Upper lobe of left lung (tissue), 4 donors: ENCODE data around the gene RERE.

Experiments
- POLR2A ChIP-seq, 4 donors: fragments of 450-650 bp; IDR thresholded peaks; one replicate each; pipeline ENCODE4 v1.5.1; 2016 to 2017; ENCODE audit warnings: antibody characterized with exemption in 4 of 4, mild to moderate bottlenecking in 2 of 4
- POLR2AphosphoS5 ChIP-seq, 2 donors: sonication (generic); formaldehyde crosslinking; IDR thresholded peaks; one replicate each; pipeline ENCODE4 v1.5.1; 2017; ENCODE audit warnings: antibody characterized with exemption in 2 of 2
- TF ChIP-seq, protein P1 (sequence below), 6 experiments: fragments of 450-650 bp in 4 of 6; fragments of 200-600 bp in 2 of 6; sonication (generic) in 2 of 6; IDR thresholded peaks; one replicate each; pipeline ENCODE4 v1.5.1; 2016 to 2019; ENCODE audit warnings: antibody characterized with exemption in 6 of 6

DNA sequence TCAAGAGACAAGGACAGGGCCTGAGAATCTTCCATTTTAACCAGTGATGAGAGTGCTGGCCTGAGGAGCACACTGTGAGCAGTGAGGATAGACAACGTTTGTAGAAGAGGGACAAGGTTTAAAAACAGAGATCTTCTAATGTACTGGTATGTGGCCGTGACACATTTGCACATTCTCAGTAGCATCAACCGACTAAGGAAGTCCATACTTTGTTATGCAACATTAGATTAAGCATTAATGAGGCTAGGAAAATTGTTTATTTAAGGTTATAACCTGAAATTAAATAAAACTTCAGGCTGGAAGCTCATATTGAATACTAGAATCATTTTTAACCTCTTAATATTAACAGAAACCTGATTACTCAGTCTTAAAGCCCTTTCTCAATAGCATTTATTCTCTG, 400.6 kb downstream of the RERE start:
- TF ChIP-seq POLR2A (IDR thresholded peaks at IDR 0.05) (no peak), POLR2AphosphoS5 (IDR thresholded peaks at IDR 0.05) (no peak)
- TF ChIP-seq, protein P1, sequence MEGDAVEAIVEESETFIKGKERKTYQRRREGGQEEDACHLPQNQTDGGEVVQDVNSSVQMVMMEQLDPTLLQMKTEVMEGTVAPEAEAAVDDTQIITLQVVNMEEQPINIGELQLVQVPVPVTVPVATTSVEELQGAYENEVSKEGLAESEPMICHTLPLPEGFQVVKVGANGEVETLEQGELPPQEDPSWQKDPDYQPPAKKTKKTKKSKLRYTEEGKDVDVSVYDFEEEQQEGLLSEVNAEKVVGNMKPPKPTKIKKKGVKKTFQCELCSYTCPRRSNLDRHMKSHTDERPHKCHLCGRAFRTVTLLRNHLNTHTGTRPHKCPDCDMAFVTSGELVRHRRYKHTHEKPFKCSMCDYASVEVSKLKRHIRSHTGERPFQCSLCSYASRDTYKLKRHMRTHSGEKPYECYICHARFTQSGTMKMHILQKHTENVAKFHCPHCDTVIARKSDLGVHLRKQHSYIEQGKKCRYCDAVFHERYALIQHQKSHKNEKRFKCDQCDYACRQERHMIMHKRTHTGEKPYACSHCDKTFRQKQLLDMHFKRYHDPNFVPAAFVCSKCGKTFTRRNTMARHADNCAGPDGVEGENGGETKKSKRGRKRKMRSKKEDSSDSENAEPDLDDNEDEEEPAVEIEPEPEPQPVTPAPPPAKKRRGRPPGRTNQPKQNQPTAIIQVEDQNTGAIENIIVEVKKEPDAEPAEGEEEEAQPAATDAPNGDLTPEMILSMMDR (IDR thresholded peaks at IDR 0.05): no peak
